PC-9 (cell line): Measurements from ENCODE around the gene PIAS2.

ENCODE experiments used
- CTCF ChIP-seq: fragments of 200-600 bp; sonication (generic); conservative IDR thresholded peaks from 2 replicates; pipeline ENCODE4 v1.6.1; 2017; ENCODE audit warnings: mixed run types, antibody characterized with exemption, mild to moderate bottlenecking, moderate library complexity
- EZH2 ChIP-seq: fragments of 200-600 bp; sonication (generic); IDR thresholded peaks from 2 replicates; pipeline ENCODE4 v1.8.0; 2017; ENCODE audit warnings: antibody characterized with exemption, low read depth

GRCh38 chr18:46920067-46920466, 2.8 kb upstream of the PIAS2 start:
- TF ChIP-seq CTCF (no peak), EZH2 (no peak)
